SK-N-SH (cell line): ENCODE measurements around the gene CHST3.

ENCODE experiments used
- EP300 ChIP-seq, 2 experiments: IDR thresholded peaks; 2 replicates each; pipeline versions ENCODE4 v1.4.0 to v1.6.1; 2012; ENCODE audit warnings: borderline replicate concordance in 1 of 2, low read depth in 1 of 2, low read length in 1 of 2
- FOXM1 ChIP-seq: IDR thresholded peaks from 2 replicates; pipeline ENCODE4 v1.4.0; 2012; ENCODE audit warnings: low read depth, mild to moderate bottlenecking
- MAX ChIP-seq: IDR thresholded peaks from 2 replicates; pipeline ENCODE4 v1.4.0; 2012; ENCODE audit warnings: low read depth
- RAD21 ChIP-seq: IDR thresholded peaks from 2 replicates; pipeline ENCODE4 v1.6.1; 2012; ENCODE audit warnings: mild to moderate bottlenecking, low read length
- RCOR1 ChIP-seq: fragments of 150-350 bp; IDR thresholded peaks from 2 replicates; pipeline ENCODE4 v1.6.1; 2017; ENCODE audit warnings: antibody characterized with exemption, low read length
- TF ChIP-seq, protein P1 (sequence below): fragments of 150-350 bp; IDR thresholded peaks from 2 replicates; pipeline ENCODE4 v1.6.1; 2017; ENCODE audit warnings: antibody characterized with exemption, low read length, low read depth, borderline replicate concordance
- TF ChIP-seq, protein P2 (sequence below): fragments of 200-600 bp; sonication (generic); IDR thresholded peaks from 2 replicates; pipeline ENCODE4 v1.6.1; 2017; ENCODE audit warnings: antibody characterized with exemption, mild to moderate bottlenecking, moderate library complexity
- TF ChIP-seq, protein P3 (sequence below): IDR thresholded peaks from 2 replicates; pipeline ENCODE4 v1.4.0; 2012; ENCODE audit warnings: low read depth, borderline replicate concordance

DNA sequence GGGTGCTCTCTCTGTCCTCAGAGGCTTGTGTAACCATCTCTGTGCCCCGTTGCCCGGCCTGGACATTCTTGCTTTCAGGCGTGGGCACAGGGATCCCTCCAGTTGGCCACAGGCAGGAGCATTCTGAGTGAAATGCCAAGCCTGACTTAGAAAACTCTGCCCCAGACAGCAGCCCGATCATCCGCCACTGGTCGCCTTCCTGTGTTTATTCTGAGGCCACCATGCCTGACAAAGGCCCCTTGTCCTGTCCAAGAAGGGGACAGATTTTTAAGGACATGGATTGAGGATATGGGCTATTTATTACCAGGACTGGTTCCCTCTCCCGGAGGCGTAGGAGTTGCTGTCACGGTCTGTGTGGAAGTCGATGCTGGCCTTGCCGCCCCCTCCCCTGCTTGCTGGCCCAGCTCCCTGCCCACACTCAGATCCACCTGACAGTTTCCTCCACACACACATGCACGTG, 69.9 kb downstream of the CHST3 start:
- TF ChIP-seq, protein P1, sequence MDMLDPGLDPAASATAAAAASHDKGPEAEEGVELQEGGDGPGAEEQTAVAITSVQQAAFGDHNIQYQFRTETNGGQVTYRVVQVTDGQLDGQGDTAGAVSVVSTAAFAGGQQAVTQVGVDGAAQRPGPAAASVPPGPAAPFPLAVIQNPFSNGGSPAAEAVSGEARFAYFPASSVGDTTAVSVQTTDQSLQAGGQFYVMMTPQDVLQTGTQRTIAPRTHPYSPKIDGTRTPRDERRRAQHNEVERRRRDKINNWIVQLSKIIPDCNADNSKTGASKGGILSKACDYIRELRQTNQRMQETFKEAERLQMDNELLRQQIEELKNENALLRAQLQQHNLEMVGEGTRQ, result no peak
- TF ChIP-seq RCOR1, result no peak
- TF ChIP-seq FOXM1, result no peak
- TF ChIP-seq, protein P2, sequence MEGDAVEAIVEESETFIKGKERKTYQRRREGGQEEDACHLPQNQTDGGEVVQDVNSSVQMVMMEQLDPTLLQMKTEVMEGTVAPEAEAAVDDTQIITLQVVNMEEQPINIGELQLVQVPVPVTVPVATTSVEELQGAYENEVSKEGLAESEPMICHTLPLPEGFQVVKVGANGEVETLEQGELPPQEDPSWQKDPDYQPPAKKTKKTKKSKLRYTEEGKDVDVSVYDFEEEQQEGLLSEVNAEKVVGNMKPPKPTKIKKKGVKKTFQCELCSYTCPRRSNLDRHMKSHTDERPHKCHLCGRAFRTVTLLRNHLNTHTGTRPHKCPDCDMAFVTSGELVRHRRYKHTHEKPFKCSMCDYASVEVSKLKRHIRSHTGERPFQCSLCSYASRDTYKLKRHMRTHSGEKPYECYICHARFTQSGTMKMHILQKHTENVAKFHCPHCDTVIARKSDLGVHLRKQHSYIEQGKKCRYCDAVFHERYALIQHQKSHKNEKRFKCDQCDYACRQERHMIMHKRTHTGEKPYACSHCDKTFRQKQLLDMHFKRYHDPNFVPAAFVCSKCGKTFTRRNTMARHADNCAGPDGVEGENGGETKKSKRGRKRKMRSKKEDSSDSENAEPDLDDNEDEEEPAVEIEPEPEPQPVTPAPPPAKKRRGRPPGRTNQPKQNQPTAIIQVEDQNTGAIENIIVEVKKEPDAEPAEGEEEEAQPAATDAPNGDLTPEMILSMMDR, result no peak
- TF ChIP-seq RAD21, result no peak
- TF ChIP-seq, protein P3, sequence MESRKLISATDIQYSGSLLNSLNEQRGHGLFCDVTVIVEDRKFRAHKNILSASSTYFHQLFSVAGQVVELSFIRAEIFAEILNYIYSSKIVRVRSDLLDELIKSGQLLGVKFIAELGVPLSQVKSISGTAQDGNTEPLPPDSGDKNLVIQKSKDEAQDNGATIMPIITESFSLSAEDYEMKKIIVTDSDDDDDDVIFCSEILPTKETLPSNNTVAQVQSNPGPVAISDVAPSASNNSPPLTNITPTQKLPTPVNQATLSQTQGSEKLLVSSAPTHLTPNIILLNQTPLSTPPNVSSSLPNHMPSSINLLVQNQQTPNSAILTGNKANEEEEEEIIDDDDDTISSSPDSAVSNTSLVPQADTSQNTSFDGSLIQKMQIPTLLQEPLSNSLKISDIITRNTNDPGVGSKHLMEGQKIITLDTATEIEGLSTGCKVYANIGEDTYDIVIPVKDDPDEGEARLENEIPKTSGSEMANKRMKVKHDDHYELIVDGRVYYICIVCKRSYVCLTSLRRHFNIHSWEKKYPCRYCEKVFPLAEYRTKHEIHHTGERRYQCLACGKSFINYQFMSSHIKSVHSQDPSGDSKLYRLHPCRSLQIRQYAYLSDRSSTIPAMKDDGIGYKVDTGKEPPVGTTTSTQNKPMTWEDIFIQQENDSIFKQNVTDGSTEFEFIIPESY, result no peak
- no peak for TF ChIP-seq EP300 (IDR thresholded peaks at IDR 0.05; ENCODE audit: borderline replicate concordance in 1 of 2, low read depth in 1 of 2, low read length in 1 of 2)
- no peak for TF ChIP-seq MAX
